NCI-H1092 treated with DMSO at 0.1 percent for 48 hours (cell line): ENCODE data around the gene TTC27.
"Not testable (repeated sequence)": the region's sequence is repeated elsewhere in the genome, so short reads cannot be mapped to it uniquely, and the experiment has no call there.

ENCODE experiments used
- DNase-seq: peaks from one replicate; lab custom pipeline; 2025; lab: John Stamatoyannopoulos, UW

TTC27 gene

GRCh38 chr2:32851777-32852439 lies 224.1 kb downstream of the TTC27 start:
- no peak for DNase-seq

GRCh38 chr2:32852856-32853255 lies 225.0 kb downstream of the TTC27 start:
- DNase-seq: no peak

- no peak for DNase-seq
These were observed 229.0 kb downstream of the TTC27 start for GRCh38 chr2:32856891-32857290.

- DNase-seq: no peak
These were observed 230.9 kb downstream of the TTC27 start for GRCh38 chr2:32858713-32859112.

- DNase-seq: no peak
These were observed 232.5 kb downstream of the TTC27 start for GRCh38 chr2:32860385-32860784.

GRCh38 chr2:32862269-32863055 lies 234.6 kb downstream of the TTC27 start:
- no peak for DNase-seq

GRCh38 chr2:32863326-32863725 lies 235.5 kb downstream of the TTC27 start:
- DNase-seq: no peak

GRCh38 chr2:32863803-32864202 lies 236.0 kb downstream of the TTC27 start:
- no peak for DNase-seq

GRCh38 chr2:32864334-32865111 lies 236.7 kb downstream of the TTC27 start:
- no peak for DNase-seq

GRCh38 chr2:32865399-32866068 lies 237.7 kb downstream of the TTC27 start:
- DNase-seq: no peak

GRCh38 chr2:32866462-32866861 lies 238.6 kb downstream of the TTC27 start:
- not testable (repeated sequence) for DNase-seq
